Keratinocyte (primary cell): ENCODE data around the gene SPOCK1. TPM values are rescaled to one million over a fixed set of nuclear protein-coding genes. Genes with fewer than 3 reads are reported as not detected.

ENCODE experiments used
- DNase-seq: peaks from one replicate; pipeline ENCODE4 v3.0.0-alpha.2; 2011; ENCODE audit warnings: low read depth, missing footprints, low spot score
- FAIRE-seq: peaks from 2 replicates; lab custom pipeline; 2011; peaks lifted over from hg19 to GRCh38; lab: Jason Lieb, UNC
- H2AFZ ChIP-seq: 2 replicates; pipeline ENCODE4 v1.6.0; 2012; ENCODE audit warnings: low read length, control low read depth, inconsistent platforms; ENCODE audit not compliant: control insufficient read depth
- H3K27ac ChIP-seq: 2 replicates; pipeline ENCODE4 v1.5.1; 2011; ENCODE audit warnings: low read length; ENCODE audit not compliant: control insufficient read depth, insufficient read depth
- H3K27me3 ChIP-seq: 3 replicates; pipeline ENCODE4 v1.6.0; 2011; ENCODE audit warnings: low read length; ENCODE audit not compliant: control insufficient read depth, insufficient read depth; ENCODE audit errors: extremely low read depth
- H3K36me3 ChIP-seq, 2 experiments: 2 replicates in 1 of 2; 3 replicates in 1 of 2; pipeline ENCODE4 v1.5.1; 2011; ENCODE audit warnings: low read length in 2 of 2, mild to moderate bottlenecking in 1 of 2; ENCODE audit not compliant: control insufficient read depth in 2 of 2, insufficient read depth in 2 of 2; ENCODE audit errors: extremely low read depth in 1 of 2
- H3K4me1 ChIP-seq: 3 replicates; pipeline ENCODE4 v1.5.1; 2011; ENCODE audit warnings: low read length; ENCODE audit not compliant: control insufficient read depth, insufficient read depth; ENCODE audit errors: extremely low read depth
- H3K4me2 ChIP-seq: 3 replicates; pipeline ENCODE4 v1.6.0; 2011; ENCODE audit warnings: low read depth, low read length; ENCODE audit not compliant: control insufficient read depth, insufficient read depth; ENCODE audit errors: extremely low read depth
- H3K4me3 ChIP-seq, 3 experiments: fragments of 200-600 bp in 1 of 3; sonication (generic) in 1 of 3; 2 replicates in 2 of 3; 3 replicates in 1 of 3; pipeline ENCODE4 v1.5.1; 2011 to 2016; ENCODE audit warnings: low read length in 3 of 3, mild to moderate bottlenecking in 3 of 3, control low read depth in 2 of 3, inconsistent platforms in 1 of 3, low read depth in 1 of 3, mixed read lengths in 1 of 3, mixed run types in 1 of 3, moderate library complexity in 1 of 3; ENCODE audit not compliant: control insufficient read depth in 2 of 3, insufficient read depth in 2 of 3; ENCODE audit errors: extremely low read depth in 1 of 3
- H3K79me2 ChIP-seq: 2 replicates; pipeline ENCODE4 v1.6.0; 2012; ENCODE audit warnings: low read length; ENCODE audit not compliant: control insufficient read depth, insufficient read depth
- H3K9ac ChIP-seq: 3 replicates; pipeline ENCODE4 v1.6.0; 2011; ENCODE audit warnings: low read length; ENCODE audit not compliant: control insufficient read depth, insufficient read depth; ENCODE audit errors: extremely low read depth
- H3K9me1 ChIP-seq: 3 replicates; pipeline ENCODE4 v1.6.0; 2011; ENCODE audit warnings: low read length; ENCODE audit not compliant: control insufficient read depth, insufficient read depth; ENCODE audit errors: extremely low read depth
- H3K9me3 ChIP-seq: 2 replicates; pipeline ENCODE4 v1.5.1; 2012; ENCODE audit warnings: low read depth, low read length; ENCODE audit not compliant: control insufficient read depth
- H4K20me1 ChIP-seq: 3 replicates; pipeline ENCODE4 v1.6.0; 2011; ENCODE audit warnings: low read length; ENCODE audit not compliant: control insufficient read depth, insufficient read depth; ENCODE audit errors: extremely low read depth
- EZH2 ChIP-seq: IDR thresholded peaks from one replicate; pipeline ENCODE4 v1.6.1; 2012; ENCODE audit warnings: inconsistent platforms, mild to moderate bottlenecking, low read length, moderate library complexity
- dilution Hi-C: fragments of 300-500 bp; cut with MboI; formaldehyde crosslinking; loops from one replicate; pipeline ENCODE4 v1.7.0; 2020; ENCODE audit warnings: low sequenced_read_pairs; ENCODE audit not compliant: extremely low pct_ligation_motif_present
- polyA plus RNA-seq, 5 experiments: library from polyadenylated mRNA; depleted of rRNA in 3 of 5; stranded (reverse) in 3 of 5; stranded (forward) in 1 of 5; unstranded in 1 of 5; fragments of >200 nt; gene quantifications; 1 replicate in 1 of 5; 2 replicates in 3 of 5; 3 replicates in 1 of 5; pipeline versions ENCODE4 v1.2.1 to v1.2.3, GENCODE V29; 2011 to 2012; ENCODE audit warnings: missing spikeins in 2 of 5, low read depth in 1 of 5, low replicate concordance in 1 of 5
- TF ChIP-seq, protein P1 (sequence below), 3 experiments: IDR thresholded peaks in 1 of 3; conservative IDR thresholded peaks in 1 of 3; optimal IDR thresholded peaks in 1 of 3; 2 replicates in 2 of 3; 3 replicates in 1 of 3; pipeline versions ENCODE3 to v1.5.1; 2011; ENCODE audit warnings: low read length in 3 of 3, mild to moderate bottlenecking in 3 of 3, moderate library complexity in 2 of 3, control low read depth in 1 of 3, inconsistent platforms in 1 of 3; ENCODE audit not compliant: insufficient read depth in 2 of 3; ENCODE audit errors: extremely low read depth in 1 of 3

The SPOCK1 gene
- polyA plus RNA-seq, 1 donor (not counting 4 experiments of a cell fraction or from before 2014, with no cell fraction given), result 5.5 TPM

- H3K9me1 ChIP-seq, result no peaks in the 10 kb centered on the region
- dilution Hi-C loops, result no loop called here
- no peaks in the 10 kb centered on the region for H3K79me2 ChIP-seq
- H3K4me3 ChIP-seq, result no peak overlapping the region
- no peak overlapping the region for H3K9ac ChIP-seq
- H3K4me2 ChIP-seq, result no peak overlapping the region
- H3K27ac ChIP-seq, result no peak overlapping the region
- no peak overlapping the region for H2AFZ ChIP-seq
- no peak for FAIRE-seq
- no peak for DNase-seq
- no peaks in the 10 kb centered on the region for H3K9me3 ChIP-seq
- H3K36me3 ChIP-seq, result no peaks in the 10 kb centered on the region
- no peaks in the 10 kb centered on the region for H3K4me1 ChIP-seq
- no peaks in the 10 kb centered on the region for H4K20me1 ChIP-seq
- TF ChIP-seq, protein P1, sequence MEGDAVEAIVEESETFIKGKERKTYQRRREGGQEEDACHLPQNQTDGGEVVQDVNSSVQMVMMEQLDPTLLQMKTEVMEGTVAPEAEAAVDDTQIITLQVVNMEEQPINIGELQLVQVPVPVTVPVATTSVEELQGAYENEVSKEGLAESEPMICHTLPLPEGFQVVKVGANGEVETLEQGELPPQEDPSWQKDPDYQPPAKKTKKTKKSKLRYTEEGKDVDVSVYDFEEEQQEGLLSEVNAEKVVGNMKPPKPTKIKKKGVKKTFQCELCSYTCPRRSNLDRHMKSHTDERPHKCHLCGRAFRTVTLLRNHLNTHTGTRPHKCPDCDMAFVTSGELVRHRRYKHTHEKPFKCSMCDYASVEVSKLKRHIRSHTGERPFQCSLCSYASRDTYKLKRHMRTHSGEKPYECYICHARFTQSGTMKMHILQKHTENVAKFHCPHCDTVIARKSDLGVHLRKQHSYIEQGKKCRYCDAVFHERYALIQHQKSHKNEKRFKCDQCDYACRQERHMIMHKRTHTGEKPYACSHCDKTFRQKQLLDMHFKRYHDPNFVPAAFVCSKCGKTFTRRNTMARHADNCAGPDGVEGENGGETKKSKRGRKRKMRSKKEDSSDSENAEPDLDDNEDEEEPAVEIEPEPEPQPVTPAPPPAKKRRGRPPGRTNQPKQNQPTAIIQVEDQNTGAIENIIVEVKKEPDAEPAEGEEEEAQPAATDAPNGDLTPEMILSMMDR (optimal IDR thresholded peaks at IDR 0.05 in 1 of 3, IDR thresholded peaks at IDR 0.05 in 1 of 3, conservative IDR thresholded peaks at IDR 0.05 in 1 of 3; ENCODE audit: extremely low read depth in 1 of 3, insufficient read depth in 2 of 3, low read length in 3 of 3), result no peak
- TF ChIP-seq EZH2, result no peak
- no peaks in the 10 kb centered on the region for H3K27me3 ChIP-seq
Measured at GRCh38 chr5:137438932-137439331, 60.2 kb downstream of the SPOCK1 start.

GRCh38 chr5:137437774-137438173, 61.4 kb downstream of the SPOCK1 start:
- Histone ChIP-seq H3K4me1 (no peaks in the 10 kb centered on the region), H2AFZ (no peak overlapping the region), H3K27ac (no peak overlapping the region), H3K27me3 (no peaks in the 10 kb centered on the region), H3K79me2 (no peaks in the 10 kb centered on the region), H3K9me3 (no peaks in the 10 kb centered on the region), H3K9ac (no peak overlapping the region), H3K9me1 (no peaks in the 10 kb centered on the region), H3K4me2 (no peak overlapping the region), H3K36me3 (no peaks in the 10 kb centered on the region), H4K20me1 (no peaks in the 10 kb centered on the region), H3K4me3 (no peak overlapping the region)
- FAIRE-seq (no peak), DNase-seq (no peak)
- dilution Hi-C loops, result no loop called here
- TF ChIP-seq EZH2, result no peak
- TF ChIP-seq, protein P1 (optimal IDR thresholded peaks at IDR 0.05 in 1 of 3, IDR thresholded peaks at IDR 0.05 in 1 of 3, conservative IDR thresholded peaks at IDR 0.05 in 1 of 3; ENCODE audit: extremely low read depth in 1 of 3, insufficient read depth in 2 of 3, low read length in 3 of 3), result no peak
